ENCODE results near the gene ARHGAP6.
"Not testable (repeated sequence)": the region's sequence is repeated elsewhere in the genome, so short reads cannot be mapped to it uniquely, and the experiment has no call there.

The ARHGAP6 gene

GRCh38 chrX:11395859-11396258 lies 269.9 kb downstream of the ARHGAP6 start:
- no peak for DNase-seq (ENCODE audit: low spot score)

- DNase-seq (ENCODE audit: low spot score), result no peak
Observed at GRCh38 chrX:11393949-11394654, 271.6 kb downstream of the ARHGAP6 start.

- no peak for DNase-seq (ENCODE audit: low spot score)
Observed at GRCh38 chrX:11386812-11387211, 278.9 kb downstream of the ARHGAP6 start.

- no peak for DNase-seq (ENCODE audit: low spot score)
Observed at GRCh38 chrX:11386001-11386523, 279.7 kb downstream of the ARHGAP6 start.

- DNase-seq (ENCODE audit: low spot score), result no peak
Observed at GRCh38 chrX:11382930-11383329, 282.8 kb downstream of the ARHGAP6 start.

- no peak for DNase-seq (ENCODE audit: low spot score)
Observed at GRCh38 chrX:11381464-11381863, 284.3 kb downstream of the ARHGAP6 start.

GRCh38 chrX:11380187-11380844 lies 285.4 kb downstream of the ARHGAP6 start:
- no peak for DNase-seq (ENCODE audit: low spot score)

GRCh38 chrX:11376163-11376562 lies 289.6 kb downstream of the ARHGAP6 start:
- no peak for DNase-seq (ENCODE audit: low spot score)

GRCh38 chrX:11375614-11376119 lies 290.1 kb downstream of the ARHGAP6 start:
- no peak for DNase-seq (ENCODE audit: low spot score)

- no peak for DNase-seq (ENCODE audit: low spot score)
Observed at GRCh38 chrX:11374570-11374969, 291.1 kb downstream of the ARHGAP6 start.

- DNase-seq (ENCODE audit: low spot score), result no peak
Observed at GRCh38 chrX:11371106-11371505, 294.6 kb downstream of the ARHGAP6 start.

GRCh38 chrX:11367609-11368430 lies 297.9 kb downstream of the ARHGAP6 start:
- no peak for DNase-seq (ENCODE audit: low spot score)

GRCh38 chrX:11366998-11367595 lies 298.6 kb downstream of the ARHGAP6 start:
- DNase-seq (ENCODE audit: low spot score), result no peak

GRCh38 chrX:11365426-11365825 lies 300.3 kb downstream of the ARHGAP6 start:
- no peak for DNase-seq (ENCODE audit: low spot score)

GRCh38 chrX:11364835-11365234 lies 300.9 kb downstream of the ARHGAP6 start:
- no peak for DNase-seq (ENCODE audit: low spot score)

GRCh38 chrX:11363825-11364224 lies 301.9 kb downstream of the ARHGAP6 start:
- not testable (repeated sequence) for DNase-seq (ENCODE audit: low spot score)

- DNase-seq (ENCODE audit: low spot score), result no peak
Observed at GRCh38 chrX:11363069-11363594, 302.6 kb downstream of the ARHGAP6 start.

- not testable (repeated sequence) for DNase-seq (ENCODE audit: low spot score)
Observed at GRCh38 chrX:11361666-11362065, 304.1 kb downstream of the ARHGAP6 start.

- DNase-seq (ENCODE audit: low spot score), result not testable (repeated sequence)
Observed at GRCh38 chrX:11355944-11356343, 309.8 kb downstream of the ARHGAP6 start.

- DNase-seq (ENCODE audit: low spot score), result no peak
Observed at GRCh38 chrX:11355259-11355909, 310.3 kb downstream of the ARHGAP6 start.

GRCh38 chrX:11352296-11352741 lies 313.4 kb downstream of the ARHGAP6 start:
- no peak for DNase-seq (ENCODE audit: low spot score)

Measured in ecto neural progenitor cell (in vitro differentiated cells).